A172 (cell line): ENCODE data around the gene MAPK8IP2. TPM values are rescaled to one million over a fixed set of nuclear protein-coding genes. Genes with fewer than 3 reads are reported as not detected.
A peak's percentile ranks its signal among the peaks of the same experiment; 100 is the strongest.
"Not testable (repeated sequence)": the region's sequence is repeated elsewhere in the genome, so short reads cannot be mapped to it uniquely, and the experiment has no call there.

Experiments used
- DNase-seq: peaks from one replicate; pipeline ENCODE4 v3.0.0-alpha.2; 2015; ENCODE audit warnings: low spot score
- total RNA-seq: library from RNA; depleted of rRNA; stranded (reverse); fragments of >200 nt; shearing (Covaris generic); gene quantifications from 2 replicates; pipeline ENCODE4 v1.2.3, GENCODE V29; 2014; rRNA removed

Gene MAPK8IP2
- total RNA-seq, 1 experiment from 2014 or later = 7.9 TPM

GRCh38 chr22:50635591-50635990 is 35.0 kb downstream of the MAPK8IP2 start:
- no peak for DNase-seq

- DNase-seq = not testable (repeated sequence)
Observed at GRCh38 chr22:50640296-50640695, 39.7 kb downstream of the MAPK8IP2 start.

- no peak for DNase-seq
Observed at GRCh38 chr22:50640857-50641647, 40.5 kb downstream of the MAPK8IP2 start.

GRCh38 chr22:50641696-50642607 is 41.4 kb downstream of the MAPK8IP2 start:
- no peak for DNase-seq

GRCh38 chr22:50643021-50643820 is 42.6 kb downstream of the MAPK8IP2 start:
- not testable (repeated sequence) for DNase-seq

GRCh38 chr22:50643821-50644101 is 43.2 kb downstream of the MAPK8IP2 start:
- not testable (repeated sequence) for DNase-seq

- DNase-seq = no peak
Observed at GRCh38 chr22:50653256-50653655, 52.7 kb downstream of the MAPK8IP2 start.

- DNase-seq = not testable (repeated sequence)
Observed at GRCh38 chr22:50654664-50655063, 54.1 kb downstream of the MAPK8IP2 start.

- DNase-seq = peak; percentile 61
Observed at GRCh38 chr22:50656122-50657070, 55.8 kb downstream of the MAPK8IP2 start.

- no peak for DNase-seq
Observed at GRCh38 chr22:50657925-50658324, 57.3 kb downstream of the MAPK8IP2 start.

- DNase-seq = not testable (repeated sequence)
Observed at GRCh38 chr22:50659711-50660110, 59.1 kb downstream of the MAPK8IP2 start.

- no peak for DNase-seq
Observed at GRCh38 chr22:50660306-50660705, 59.7 kb downstream of the MAPK8IP2 start.

Other genes with a start within 250 kb of the MAPK8IP2 start
- gene SBF1, start 125.8 kb upstream of the MAPK8IP2 start, total RNA-seq = 43.0 and 48.2 TPM in 2 replicates
- not detected in 2 replicates for gene ADM2, start 119.2 kb upstream of the MAPK8IP2 start, total RNA-seq
- not detected in 2 replicates for gene MIOX, start 113.9 kb upstream of the MAPK8IP2 start, total RNA-seq
- 21.3 and 28.7 TPM in 2 replicates for gene LMF2, start 93.1 kb upstream of the MAPK8IP2 start, total RNA-seq
- 51.8 and 55.6 TPM in 2 replicates for gene NCAPH2, start 92.6 kb upstream of the MAPK8IP2 start, total RNA-seq
- 8.0 and 9.5 TPM in 2 replicates for gene SCO2, start 75.2 kb upstream of the MAPK8IP2 start, total RNA-seq
- gene TYMP, start 70.8 kb upstream of the MAPK8IP2 start, total RNA-seq = 0.10 and 0.31 TPM in 2 replicates
- 0.17 TPM in 1 of 2 replicates, not detected in the other for gene KLHDC7B, start 54.9 kb upstream of the MAPK8IP2 start, total RNA-seq
- 2.5 TPM in 1 of 2 replicates, not detected in the other for gene SYCE3, start 37.9 kb upstream of the MAPK8IP2 start, total RNA-seq
- 6.4 and 13.8 TPM in 2 replicates for gene CPT1B, start 22.4 kb upstream of the MAPK8IP2 start, total RNA-seq
- 27.9 and 30.7 TPM in 2 replicates for gene CHKB, start 17.9 kb upstream of the MAPK8IP2 start, total RNA-seq
- 12.8 and 14.3 TPM in 2 replicates for gene ARSA, start 27.4 kb downstream of the MAPK8IP2 start, total RNA-seq
- gene SHANK3, start 72.0 kb downstream of the MAPK8IP2 start, total RNA-seq = 0.84 and 0.98 TPM in 2 replicates
- gene ACR, start 137.4 kb downstream of the MAPK8IP2 start, total RNA-seq = not detected in 2 replicates
- 11.3 and 13.2 TPM in 2 replicates for gene RABL2B, start 182.8 kb downstream of the MAPK8IP2 start, total RNA-seq